Esophagus muscularis mucosa (tissue), 4 donors: ENCODE measurements around the gene MTRF1L. TPM values are rescaled to one million over a fixed set of nuclear protein-coding genes. Genes with fewer than 3 reads are reported as not detected.

Source experiments
- DNase-seq: peaks from one replicate; pipeline ENCODE4 v3.0.0-alpha.2; 2017; ENCODE audit errors: extremely low spot score
- H3K27ac ChIP-seq, 4 donors: fragments of 200-600 bp; sonication (generic); replicated peaks in 1 of 4; 1 replicate in 3 of 4; 2 replicates in 1 of 4; pipeline ENCODE4 v1.5.1; 2016 to 2019; ENCODE audit warnings: mild to moderate bottlenecking in 1 of 4
- H3K27me3 ChIP-seq, 4 donors: fragments of 200-600 bp; sonication (generic); one replicate each; pipeline versions ENCODE4 v1.5.1 to v1.6.0; 2016 to 2019
- H3K36me3 ChIP-seq, 4 donors: fragments of 200-600 bp; sonication (generic); one replicate each; pipeline ENCODE4 v1.5.1; 2016 to 2019
- H3K4me1 ChIP-seq, 4 donors: fragments of 200-600 bp; sonication (generic); one replicate each; pipeline ENCODE4 v1.5.1; 2016 to 2019
- H3K4me3 ChIP-seq, 4 donors: fragments of 200-600 bp; sonication (generic); 1 replicate in 2 of 4; 2 replicates in 2 of 4; pipeline ENCODE4 v1.5.1; 2016 to 2019; ENCODE audit warnings: mild to moderate bottlenecking in 4 of 4, moderate library complexity in 1 of 4
- H3K9me3 ChIP-seq, 4 donors: fragments of 200-600 bp; sonication (generic); 1 replicate in 3 of 4; 2 replicates in 1 of 4; pipeline ENCODE4 v1.5.1; 2016 to 2019
- CTCF ChIP-seq, 3 experiments: fragments of 200-600 bp in 2 of 3; fragments of 450-650 bp in 1 of 3; sonication (generic) in 2 of 3; IDR thresholded peaks; one replicate each; pipeline ENCODE4 v1.5.1; 2017 to 2019; ENCODE audit warnings: antibody characterized with exemption in 3 of 3, mild to moderate bottlenecking in 2 of 3, moderate library complexity in 1 of 3
- EP300 ChIP-seq: sonication (generic); formaldehyde crosslinking; IDR thresholded peaks from one replicate; pipeline ENCODE4 v1.6.1; 2017; ENCODE audit warnings: antibody characterized with exemption
- POLR2A ChIP-seq: fragments of 450-650 bp; IDR thresholded peaks from one replicate; pipeline ENCODE4 v1.6.1; 2017; ENCODE audit warnings: antibody characterized with exemption, moderate library complexity, mild to moderate bottlenecking, low read depth
- POLR2AphosphoS5 ChIP-seq, 2 donors: sonication (generic); formaldehyde crosslinking; IDR thresholded peaks; one replicate each; pipeline ENCODE4 v1.6.1; 2017; ENCODE audit warnings: antibody characterized with exemption in 2 of 2
- WGBS: methylation state at CpG from one replicate; pipeline ENCODE4 v1.1.5; 2018; 5-methylcytosine and 5-hydroxymethylcytosine counted together
- intact Hi-C: fragments of 100-400 bp; cut with DNase I; formaldehyde crosslinking; loops from one replicate; pipeline ENCODE4 v1.15.1; 2023
- small RNA-seq, 3 donors: library from RNA; depleted of rRNA; stranded (forward); fragments of <200 nt; gene quantifications; one replicate each; pipeline ENCODE3, GENCODE V24; 2016
- total RNA-seq, 4 donors: library from RNA; depleted of rRNA; stranded (reverse); fragments of >200 nt; gene quantifications; one replicate each; pipeline versions ENCODE4 v1.1.0 to v1.2.1, GENCODE V29; 2016

Gene MTRF1L
- total RNA-seq, 4 donors from 2014 or later: 16.9 to 26.6 (median 21.1) TPM

GRCh38 chr6:152942319-152942869, 60.1 kb downstream of the MTRF1L start:
- no peaks in the 10 kb centered on the region for H3K9me3 ChIP-seq
- H3K36me3 ChIP-seq: no peaks in the 10 kb centered on the region
- intact Hi-C loops: no loop called here
- no peak overlapping the region for H3K27ac ChIP-seq
- WGBS: 48% methylated on average over 1 of the region's 1 CpG
- DNase-seq: no peak
- H3K4me1 ChIP-seq: no peaks in the 10 kb centered on the region
- peaks cover 0 to 6% (median 0%) of the 10 kb centered on the region in 4 donors for H3K27me3 ChIP-seq
- TF ChIP-seq POLR2A (no peak), POLR2AphosphoS5 (IDR thresholded peaks at IDR 0.05) (no peak), CTCF (IDR thresholded peaks at IDR 0.05) (no peak), EP300 (no peak)
- H3K4me3 ChIP-seq: no peak overlapping the region

GRCh38 chr6:152941746-152942145, 60.8 kb downstream of the MTRF1L start:
- H3K4me1 ChIP-seq: no peaks in the 10 kb centered on the region
- no peak overlapping the region for H3K27ac ChIP-seq
- TF ChIP-seq POLR2AphosphoS5 (IDR thresholded peaks at IDR 0.05) (no peak), POLR2A (no peak), EP300 (no peak), CTCF (IDR thresholded peaks at IDR 0.05) (no peak)
- no peak for DNase-seq
- H3K36me3 ChIP-seq: no peaks in the 10 kb centered on the region
- intact Hi-C loops: no loop called here
- peaks cover 0 to 6% (median 0%) of the 10 kb centered on the region in 4 donors for H3K27me3 ChIP-seq
- no peak overlapping the region for H3K4me3 ChIP-seq
- H3K9me3 ChIP-seq: no peaks in the 10 kb centered on the region

Small RNA genes lying within 50 kb of the gene (small RNA-seq; reads per million reads assigned to genes)
- 0 reads per million in 3 donors for gene AL080276.1

Other genes starting within 250 kb of the MTRF1L start
- 1 to 10 TPM; 2.1 to 6.3 (median 4.1) TPM for gene FBXO5, start 19.7 kb downstream of the MTRF1L start, total RNA-seq
- gene RGS17, start 128.6 kb upstream of the MTRF1L start, total RNA-seq: under 1 TPM; 0.06 to 0.83 (median 0.34) TPM